Measurements from ENCODE around the gene FBXL15. TPM values are rescaled to one million over a fixed set of nuclear protein-coding genes. Genes with fewer than 3 reads are reported as not detected.

The FBXL15 gene
- polyA plus RNA-seq, 1 donor: 22.8 TPM

DNA sequence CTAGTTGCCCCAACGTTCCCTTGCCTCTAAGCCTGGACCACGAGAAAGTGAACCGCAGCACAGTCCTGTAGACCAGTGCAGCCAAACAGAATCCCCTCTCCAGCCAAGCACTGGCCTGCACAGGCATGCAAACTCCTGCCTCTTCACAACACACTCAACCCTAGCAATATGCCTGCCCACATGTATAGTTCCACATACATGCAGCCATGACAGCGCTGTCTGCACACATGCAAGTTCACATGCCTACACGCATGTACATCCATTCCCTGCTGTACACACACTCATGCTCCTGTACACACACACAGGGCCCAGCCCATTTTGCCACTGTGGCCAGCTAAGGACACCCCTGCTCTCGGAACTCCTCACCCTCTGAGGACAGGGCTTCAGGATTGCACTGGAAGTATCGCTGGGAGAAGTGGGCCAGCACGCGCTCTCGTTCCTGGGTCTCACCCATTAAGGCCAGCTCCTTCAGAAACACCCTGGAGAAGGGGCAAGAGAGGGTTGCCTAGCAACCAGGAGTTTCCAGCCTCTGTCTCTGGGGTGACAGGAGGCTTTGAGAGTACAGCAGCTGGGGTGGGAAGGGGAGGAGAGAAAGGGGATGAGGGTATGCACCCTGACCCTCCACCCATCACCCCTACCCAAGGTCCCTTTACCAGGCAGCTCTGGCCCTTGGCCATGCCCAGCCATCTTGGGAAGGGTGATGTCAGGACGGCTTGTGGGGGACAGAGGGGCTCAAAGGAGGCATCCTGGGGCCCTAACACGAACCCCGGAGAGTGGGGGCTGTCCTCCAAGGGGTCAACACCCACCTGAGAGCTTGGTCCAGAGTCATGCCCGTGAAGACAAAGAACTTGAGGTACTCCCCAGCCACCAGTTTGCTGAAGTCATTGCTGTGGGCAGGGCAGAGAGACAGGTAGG, 9.0 kb upstream of the FBXL15 start:
- H3K4me1 ChIP-seq (ENCODE audit: control insufficient read depth, insufficient read depth, low read length): peaks cover 33% of the 10 kb centered on the region
- no peak for DNase-seq
- H3K4me3 ChIP-seq (ENCODE audit: low read length): no peak overlapping the region
- peaks cover 64% of the 10 kb centered on the region for H3K27me3 ChIP-seq (ENCODE audit: control insufficient read depth, insufficient read depth, low read length)
- no CpG with 5 or more reads among the region's 14 CpGs for WGBS (ENCODE audit: insufficient coverage, low lambda C conversion rate)
- peak overlapping the region; percentile 80 for H3K27ac ChIP-seq (ENCODE audit: low read length)
- peaks cover 8% of the 10 kb centered on the region for H3K9me3 ChIP-seq (ENCODE audit: control insufficient read depth, low read depth, low read length)
- H3K36me3 ChIP-seq (ENCODE audit: control insufficient read depth, insufficient read depth, low read length): peaks cover 2% of the 10 kb centered on the region

- H3K4me1 ChIP-seq (ENCODE audit: control insufficient read depth, insufficient read depth, low read length): peaks cover 40% of the 10 kb centered on the region
- no peak overlapping the region for H3K27ac ChIP-seq (ENCODE audit: low read length)
- WGBS (ENCODE audit: insufficient coverage, low lambda C conversion rate): no CpG with 5 or more reads among the region's 10 CpGs
- peaks cover 8% of the 10 kb centered on the region for H3K9me3 ChIP-seq (ENCODE audit: control insufficient read depth, low read depth, low read length)
- DNase-seq: no peak
- H3K27me3 ChIP-seq (ENCODE audit: control insufficient read depth, insufficient read depth, low read length): peaks cover 66% of the 10 kb centered on the region
- peaks cover 2% of the 10 kb centered on the region for H3K36me3 ChIP-seq (ENCODE audit: control insufficient read depth, insufficient read depth, low read length)
- H3K4me3 ChIP-seq (ENCODE audit: low read length): no peak overlapping the region
Measured at GRCh38 chr10:102412293-102412692, 8.3 kb upstream of the FBXL15 start.

DNA sequence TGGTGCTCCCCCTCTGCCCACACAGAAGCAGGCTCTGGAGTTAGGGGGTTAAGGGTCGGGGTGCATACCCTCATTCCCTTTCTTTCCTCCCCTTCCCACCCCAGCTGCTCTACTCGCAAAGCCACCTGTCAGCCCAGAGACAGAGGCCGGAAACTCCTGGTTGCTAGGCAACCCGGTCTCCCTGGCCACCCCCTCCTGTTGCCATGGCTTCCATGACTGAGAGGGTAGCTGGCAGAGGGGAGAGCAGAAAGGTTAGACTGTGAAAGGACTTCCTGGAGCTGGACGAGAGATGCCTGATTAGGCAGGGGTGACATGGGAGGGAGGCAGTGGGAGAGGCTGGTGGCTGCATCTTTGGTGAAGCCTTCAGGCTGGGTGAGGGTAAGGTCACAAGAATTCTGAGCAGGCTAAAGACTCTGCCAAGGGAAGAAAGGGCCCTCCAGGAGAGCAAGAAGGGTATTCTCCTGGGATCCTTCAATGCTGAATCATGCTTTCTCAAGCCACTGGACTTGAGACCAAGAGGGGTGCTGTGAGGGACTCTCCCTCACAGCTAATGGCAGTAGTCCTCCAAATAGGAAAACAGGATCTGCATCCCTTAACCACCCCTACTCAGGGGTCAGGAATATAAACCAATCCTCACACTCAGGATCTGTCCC, 7.5 kb upstream of the FBXL15 start:
- Histone ChIP-seq H3K4me3 (ENCODE audit: low read length) (no peak overlapping the region), H3K27me3 (ENCODE audit: control insufficient read depth, insufficient read depth, low read length) (peaks cover 58% of the 10 kb centered on the region), H3K4me1 (ENCODE audit: control insufficient read depth, insufficient read depth, low read length) (peaks cover 42% of the 10 kb centered on the region), H3K27ac (ENCODE audit: low read length) (no peak overlapping the region), H3K36me3 (ENCODE audit: control insufficient read depth, insufficient read depth, low read length) (peaks cover 2% of the 10 kb centered on the region), H3K9me3 (ENCODE audit: control insufficient read depth, low read depth, low read length) (peaks cover 8% of the 10 kb centered on the region)
- no peak for DNase-seq
- WGBS (ENCODE audit: insufficient coverage, low lambda C conversion rate): no CpG with 5 or more reads among the region's 5 CpGs

- WGBS (ENCODE audit: insufficient coverage, low lambda C conversion rate): 78% methylated on average over 3 of the region's 16 CpGs
- Histone ChIP-seq H3K36me3 (ENCODE audit: control insufficient read depth, insufficient read depth, low read length) (peaks cover 2% of the 10 kb centered on the region), H3K4me1 (ENCODE audit: control insufficient read depth, insufficient read depth, low read length) (peaks cover 44% of the 10 kb centered on the region), H3K27me3 (ENCODE audit: control insufficient read depth, insufficient read depth, low read length) (peaks cover 58% of the 10 kb centered on the region), H3K4me3 (ENCODE audit: low read length) (peak overlapping the region; percentile 46), H3K27ac (ENCODE audit: low read length) (no peak overlapping the region), H3K9me3 (ENCODE audit: control insufficient read depth, low read depth, low read length) (peaks cover 10% of the 10 kb centered on the region)
- no peak for DNase-seq
Measured at GRCh38 chr10:102413806-102414561, 6.7 kb upstream of the FBXL15 start.

DNA sequence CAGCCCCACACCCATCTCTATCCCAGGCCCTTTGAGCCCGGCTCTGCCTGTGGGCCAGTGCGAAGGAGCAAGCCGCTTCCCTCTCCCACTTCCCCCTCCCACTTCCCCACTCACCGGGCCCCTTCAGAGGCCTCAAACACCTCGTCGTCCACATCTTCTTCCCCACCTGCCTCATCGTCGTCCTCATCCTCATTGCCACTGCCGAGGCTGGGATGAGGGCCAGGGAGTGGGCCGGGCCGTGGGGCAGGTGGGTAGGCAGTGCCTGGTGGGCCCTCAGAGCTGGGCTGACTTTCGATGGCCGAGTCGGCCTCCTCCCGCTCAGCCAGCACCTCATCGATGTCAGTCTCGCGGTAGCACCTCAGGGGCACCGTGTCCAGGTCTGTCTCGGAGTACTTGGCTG, 5.9 kb upstream of the FBXL15 start:
- peaks cover 54% of the 10 kb centered on the region for H3K27me3 ChIP-seq (ENCODE audit: control insufficient read depth, insufficient read depth, low read length)
- H3K4me1 ChIP-seq (ENCODE audit: control insufficient read depth, insufficient read depth, low read length): peaks cover 45% of the 10 kb centered on the region
- no peak overlapping the region for H3K27ac ChIP-seq (ENCODE audit: low read length)
- DNase-seq: no peak
- H3K36me3 ChIP-seq (ENCODE audit: control insufficient read depth, insufficient read depth, low read length): peaks cover 2% of the 10 kb centered on the region
- WGBS (ENCODE audit: insufficient coverage, low lambda C conversion rate): no CpG with 5 or more reads among the region's 20 CpGs
- peak overlapping the region; percentile 46 for H3K4me3 ChIP-seq (ENCODE audit: low read length)
- H3K9me3 ChIP-seq (ENCODE audit: control insufficient read depth, low read depth, low read length): peaks cover 7% of the 10 kb centered on the region

DNA sequence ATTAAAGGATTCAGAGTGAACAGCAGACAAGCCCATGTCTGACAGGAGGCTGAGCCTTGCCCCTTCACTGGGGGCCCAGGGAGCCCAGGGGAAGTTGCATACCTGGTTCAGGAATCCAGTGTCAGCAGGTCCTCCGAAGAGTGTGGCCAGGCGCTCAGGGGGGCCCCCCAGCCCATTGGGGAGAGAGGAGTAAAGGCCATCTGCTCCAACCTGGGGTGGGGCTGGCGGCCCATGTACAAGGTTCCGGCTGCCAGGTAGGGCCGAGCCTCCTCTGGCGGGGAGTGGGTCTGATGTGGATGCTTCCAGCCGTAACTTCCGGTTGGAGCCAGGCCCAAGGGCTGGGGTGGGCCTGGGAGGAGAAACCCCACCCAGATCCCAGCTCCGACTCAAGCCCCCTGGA, 4.4 kb upstream of the FBXL15 start:
- H3K27ac ChIP-seq (ENCODE audit: low read length): peak overlapping the region; percentile 88
- peak; percentile 88 to 92 for DNase-seq
- peaks cover 7% of the 10 kb centered on the region for H3K9me3 ChIP-seq (ENCODE audit: control insufficient read depth, low read depth, low read length)
- H3K4me1 ChIP-seq (ENCODE audit: control insufficient read depth, insufficient read depth, low read length): peaks cover 38% of the 10 kb centered on the region
- WGBS (ENCODE audit: insufficient coverage, low lambda C conversion rate): no CpG with 5 or more reads among the region's 9 CpGs
- peaks cover 2% of the 10 kb centered on the region for H3K36me3 ChIP-seq (ENCODE audit: control insufficient read depth, insufficient read depth, low read length)
- H3K27me3 ChIP-seq (ENCODE audit: control insufficient read depth, insufficient read depth, low read length): peaks cover 39% of the 10 kb centered on the region
- H3K4me3 ChIP-seq (ENCODE audit: low read length): peak overlapping the region; percentile 46

- H3K9me3 ChIP-seq (ENCODE audit: control insufficient read depth, low read depth, low read length): peaks cover 7% of the 10 kb centered on the region
- peaks cover 38% of the 10 kb centered on the region for H3K4me1 ChIP-seq (ENCODE audit: control insufficient read depth, insufficient read depth, low read length)
- peaks cover 35% of the 10 kb centered on the region for H3K27me3 ChIP-seq (ENCODE audit: control insufficient read depth, insufficient read depth, low read length)
- no peak for DNase-seq
- peak overlapping the region; percentile 77 for H3K27ac ChIP-seq (ENCODE audit: low read length)
- peak overlapping the region; percentile 27 for H3K4me3 ChIP-seq (ENCODE audit: low read length)
- peaks cover 2% of the 10 kb centered on the region for H3K36me3 ChIP-seq (ENCODE audit: control insufficient read depth, insufficient read depth, low read length)
- WGBS (ENCODE audit: insufficient coverage, low lambda C conversion rate): no CpG with 5 or more reads among the region's 20 CpGs
Measured at GRCh38 chr10:102416695-102417094, 3.9 kb upstream of the FBXL15 start.

DNA sequence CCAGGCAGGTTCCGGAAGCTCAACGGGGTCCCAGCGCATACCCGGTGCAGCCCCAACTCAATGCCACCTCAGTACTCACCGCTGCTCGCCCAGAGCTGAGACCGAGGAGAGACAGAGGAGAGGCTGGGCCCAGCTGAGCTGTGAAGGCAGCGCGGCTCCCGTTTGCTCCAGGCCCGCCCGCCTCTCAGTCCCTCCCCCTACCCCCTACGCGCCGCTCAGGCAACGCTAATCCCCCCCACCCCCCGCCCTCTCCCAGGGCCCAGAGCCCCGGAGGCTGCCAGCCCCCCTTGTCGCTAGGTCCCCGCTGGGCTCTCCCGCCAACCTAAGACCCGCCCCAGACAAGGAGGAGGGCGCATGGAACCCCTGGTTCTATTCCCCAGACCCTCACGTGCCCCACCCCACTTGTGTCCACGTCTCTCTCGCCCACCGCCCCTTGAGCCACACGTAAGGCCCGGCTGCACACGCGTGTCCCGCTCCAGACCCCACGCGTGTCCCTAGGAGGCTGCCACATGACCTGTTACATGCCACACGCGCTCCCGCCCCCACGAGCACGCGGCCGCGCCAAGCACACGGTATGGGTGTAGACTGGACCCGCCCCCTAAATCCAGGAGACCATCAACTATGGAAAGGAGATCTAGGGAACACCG, 1.9 kb upstream of the FBXL15 start, which contains the start of gene PSD:
Gene PSD, minus strand, starts transcription at position 164 of the 647 bp plus-strand sequence. CDS start 1,747 bp downstream, outside the sequence.
- H3K9me3 ChIP-seq (ENCODE audit: control insufficient read depth, low read depth, low read length): peaks cover 7% of the 10 kb centered on the region
- H3K4me1 ChIP-seq (ENCODE audit: control insufficient read depth, insufficient read depth, low read length): peaks cover 48% of the 10 kb centered on the region
- peaks cover 14% of the 10 kb centered on the region for H3K27me3 ChIP-seq (ENCODE audit: control insufficient read depth, insufficient read depth, low read length)
- peak within 1 kb of the TSS; percentile 74 for H3K4me3 ChIP-seq (ENCODE audit: low read length)
- peaks cover 8% of the 10 kb centered on the region for H3K36me3 ChIP-seq (ENCODE audit: control insufficient read depth, insufficient read depth, low read length)
- H3K27ac ChIP-seq (ENCODE audit: low read length): peak within 1 kb of the TSS; percentile 92
- WGBS (ENCODE audit: insufficient coverage, low lambda C conversion rate): no CpG with 5 or more reads among the region's 45 CpGs
- DNase-seq: no peak

- WGBS (ENCODE audit: insufficient coverage, low lambda C conversion rate): no CpG with 5 or more reads among the region's 54 CpGs
- Histone ChIP-seq H3K9me3 (ENCODE audit: control insufficient read depth, low read depth, low read length) (peaks cover 7% of the 10 kb centered on the region), H3K36me3 (ENCODE audit: control insufficient read depth, insufficient read depth, low read length) (peaks cover 16% of the 10 kb centered on the region), H3K4me3 (ENCODE audit: low read length) (peak overlapping the region; percentile 74), H3K4me1 (ENCODE audit: control insufficient read depth, insufficient read depth, low read length) (peaks cover 49% of the 10 kb centered on the region), H3K27ac (ENCODE audit: low read length) (peak overlapping the region; percentile 92), H3K27me3 (ENCODE audit: control insufficient read depth, insufficient read depth, low read length) (peaks cover 12% of the 10 kb centered on the region)
- peak in 1 of 2 donors; percentile 57 for DNase-seq
Measured at GRCh38 chr10:102419269-102420180, 1.1 kb upstream of the FBXL15 start.
